ENCODE measurements around the gene DCAF15.

GRCh38 chr19:13981021-13981420 is 28.7 kb downstream of the DCAF15 start:
- TF ChIP-seq YY1 (IDR thresholded peaks at IDR 0.05; ENCODE audit: insufficient read depth, insufficient read length) (no peak), ZNF274 (IDR thresholded peaks at IDR 0.05; ENCODE audit: low read depth, low read length) (no peak)

Measured in NT2/D1 (cell line).